Measurements from ENCODE around the gene FRMD1. TPM values are rescaled to one million over a fixed set of nuclear protein-coding genes. Genes with fewer than 3 reads are reported as not detected.
"Not testable (repeated sequence)": the region's sequence is repeated elsewhere in the genome, so short reads cannot be mapped to it uniquely, and the experiment has no call there.

FRMD1 gene
- total RNA-seq, 1 donor from 2014 or later: not detected

DNA sequence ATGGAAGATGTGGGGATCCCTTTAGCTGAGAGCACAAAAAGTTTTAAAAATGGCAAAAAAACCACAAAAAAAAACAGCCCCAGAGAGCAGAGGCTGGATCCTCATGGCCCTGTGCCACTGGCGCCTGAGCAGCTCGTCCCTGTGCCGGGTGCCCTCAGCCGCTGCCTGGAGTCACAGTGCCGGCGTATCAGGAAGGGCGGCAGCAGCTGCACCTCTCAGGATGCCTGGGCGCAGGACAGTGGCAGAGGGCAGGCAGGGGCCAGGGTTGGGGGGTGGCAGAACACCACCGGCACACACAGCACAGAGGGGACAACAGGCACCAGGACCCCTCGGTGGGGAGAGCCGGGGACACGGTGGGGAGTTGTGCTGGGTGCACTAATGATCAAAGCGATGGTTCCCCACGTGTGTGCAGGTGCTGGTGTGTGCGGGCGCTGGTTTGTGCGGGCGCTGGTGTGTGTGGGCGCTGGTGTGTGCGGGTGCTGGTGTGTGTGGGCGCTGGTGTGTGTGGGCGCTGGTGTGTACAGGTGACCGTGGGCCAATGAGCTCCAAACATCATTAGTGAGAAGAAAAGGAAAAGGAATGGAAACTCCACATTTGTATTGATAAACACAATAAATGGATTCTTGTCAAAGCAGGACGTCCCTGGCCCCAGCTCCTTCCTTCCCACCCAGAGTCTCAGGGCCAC, 1.5 kb upstream of the FRMD1 start:
- DNase-seq (ENCODE audit: low read depth in 2 of 2): no peak

- DNase-seq (ENCODE audit: low read depth in 2 of 2): no peak
Measured at GRCh38 chr6:168078175-168078942, 653 bp downstream of the FRMD1 start.

DNA sequence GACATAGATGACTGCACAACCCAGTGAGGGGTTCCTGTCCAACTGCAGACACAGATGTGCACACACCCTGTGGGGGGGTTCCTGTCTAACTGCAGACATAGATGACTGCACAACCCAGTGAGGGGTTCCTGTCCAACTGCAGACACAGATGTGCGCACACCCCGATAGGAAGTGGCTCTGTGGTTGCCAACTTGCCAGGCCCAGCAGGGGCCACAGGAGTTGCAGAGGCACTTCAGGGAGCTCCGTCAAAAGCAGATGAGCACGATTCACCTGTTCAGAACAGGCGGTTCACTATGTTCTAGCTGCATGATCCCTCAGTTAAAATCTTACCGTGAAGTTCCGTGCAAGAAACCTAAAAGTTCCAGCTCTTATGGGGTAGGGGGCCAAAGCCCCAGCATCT, 1.6 kb downstream of the FRMD1 start:
- not testable (repeated sequence) for DNase-seq (ENCODE audit: low read depth in 2 of 2)

- no peak for DNase-seq (ENCODE audit: low read depth in 2 of 2)
Measured at GRCh38 chr6:168075787-168076202, 3.2 kb downstream of the FRMD1 start.

DNA sequence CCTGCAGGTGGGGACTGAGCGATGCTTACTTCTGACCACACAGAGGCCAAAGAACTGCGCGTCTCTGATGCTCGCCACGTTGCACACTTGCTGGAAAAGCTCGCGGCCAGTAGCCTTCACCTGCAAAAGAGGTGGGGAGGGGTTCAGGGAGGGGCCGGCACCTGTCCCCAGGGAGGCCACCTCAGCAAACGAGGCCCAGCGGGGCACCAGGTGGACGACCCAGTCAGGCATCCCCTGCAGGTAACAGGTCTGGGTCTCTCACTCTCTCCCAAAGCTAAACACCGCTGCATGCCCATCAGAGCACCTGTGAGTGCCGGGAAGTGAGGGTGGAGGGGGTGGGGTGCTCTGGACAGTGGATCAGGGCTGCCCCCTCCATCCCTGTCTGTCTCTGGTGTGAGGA, 3.8 kb downstream of the FRMD1 start:
- no peak for DNase-seq (ENCODE audit: low read depth in 2 of 2)

DNA sequence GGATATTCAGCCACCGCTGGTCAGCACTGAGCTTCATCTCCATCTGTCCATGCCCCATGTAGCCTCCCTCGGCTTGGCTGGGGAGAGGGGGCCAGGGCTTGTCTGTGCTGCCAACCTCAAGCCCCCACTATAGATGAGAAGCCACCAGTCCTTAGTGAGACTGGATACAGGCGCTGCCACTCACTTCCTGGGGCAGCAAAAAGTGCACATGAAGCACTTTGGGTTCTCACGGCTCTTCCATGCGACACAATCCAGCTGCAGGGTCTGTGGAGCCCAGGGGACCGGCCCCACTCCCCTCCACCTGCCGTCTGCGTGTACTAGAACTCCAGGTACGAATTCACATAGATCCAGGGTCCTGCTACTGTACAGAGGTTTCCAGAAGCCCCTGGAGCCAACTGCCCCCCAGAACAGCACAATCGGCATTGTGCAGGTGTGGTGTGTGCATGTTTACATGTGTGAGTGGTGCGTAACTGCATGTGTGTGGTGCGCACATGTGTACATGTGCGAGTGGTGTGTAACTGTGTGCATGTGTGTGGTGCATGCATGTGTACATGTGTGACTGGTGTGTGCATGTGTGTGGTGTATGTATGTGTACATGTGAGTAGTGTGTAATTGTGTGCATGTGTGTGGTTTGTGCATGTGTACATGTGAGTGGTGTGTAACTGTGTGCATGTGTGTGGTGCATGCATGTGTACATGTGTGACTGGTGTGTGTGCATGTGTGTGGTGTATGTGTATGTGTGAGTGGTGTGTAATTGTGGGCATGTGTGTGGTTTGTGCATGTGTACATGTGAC, 4.9 kb downstream of the FRMD1 start:
- DNase-seq (ENCODE audit: low read depth in 2 of 2): no peak

GRCh38 chr6:168072730-168073129, 6.3 kb downstream of the FRMD1 start:
- no peak for DNase-seq (ENCODE audit: low read depth in 2 of 2)

- no peak for DNase-seq (ENCODE audit: low read depth in 2 of 2)
Measured at GRCh38 chr6:168072261-168072660, 6.8 kb downstream of the FRMD1 start.

- DNase-seq (ENCODE audit: low read depth in 2 of 2): no peak
Measured at GRCh38 chr6:168071620-168072019, 7.4 kb downstream of the FRMD1 start.

DNA sequence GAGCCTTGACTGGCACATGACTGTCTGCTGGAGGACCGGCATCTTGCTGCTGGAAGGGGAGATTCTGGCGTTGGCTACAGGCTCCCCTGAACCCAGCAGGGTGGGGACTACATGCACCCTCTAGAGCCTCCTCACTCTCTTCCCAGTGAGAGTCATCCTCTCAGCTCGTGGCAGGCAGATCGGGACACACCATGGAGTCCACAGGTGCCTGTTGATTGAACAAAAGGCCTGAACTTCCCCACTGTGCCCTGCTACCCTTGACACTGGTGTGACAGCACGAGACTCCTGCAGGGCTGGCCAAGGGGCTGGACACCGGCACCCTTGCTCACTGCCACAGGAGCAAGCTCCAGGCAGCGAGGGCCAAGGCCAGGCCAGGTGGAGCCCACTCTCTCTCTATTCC, 8.2 kb downstream of the FRMD1 start:
- no peak for DNase-seq (ENCODE audit: low read depth in 2 of 2)

- no peak for DNase-seq (ENCODE audit: low read depth in 2 of 2)
Measured at GRCh38 chr6:168067081-168067759, 11.8 kb downstream of the FRMD1 start.

DNA sequence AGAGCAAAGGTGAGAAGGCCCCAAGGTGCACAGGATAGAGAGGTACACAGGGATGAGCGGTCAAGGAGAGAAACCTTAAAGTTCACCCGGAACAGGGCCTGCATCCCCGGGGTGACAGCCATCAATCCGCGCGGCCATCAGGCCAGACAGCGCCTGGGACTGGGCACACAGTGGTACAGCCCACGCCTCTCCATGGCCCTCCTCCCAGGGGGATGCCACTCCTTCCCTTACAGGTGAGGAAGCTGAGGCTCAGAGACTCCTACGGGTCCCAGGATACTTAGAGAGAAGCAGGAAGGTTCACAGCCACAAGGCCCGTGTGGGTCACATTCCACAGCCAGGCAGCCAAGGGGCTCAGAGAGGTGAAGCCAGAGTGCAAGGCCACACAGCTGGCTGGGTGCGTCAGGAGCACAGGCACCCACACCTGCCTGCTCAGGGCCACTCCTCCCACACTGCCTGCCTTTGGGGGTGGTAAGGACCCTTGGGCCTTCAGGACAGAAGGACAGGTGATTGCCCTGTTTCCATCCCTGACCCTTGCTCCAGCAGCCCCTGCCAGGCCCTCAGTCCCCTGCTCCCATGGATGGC, 14.7 kb downstream of the FRMD1 start:
- DNase-seq (ENCODE audit: low read depth in 2 of 2): no peak

DNA sequence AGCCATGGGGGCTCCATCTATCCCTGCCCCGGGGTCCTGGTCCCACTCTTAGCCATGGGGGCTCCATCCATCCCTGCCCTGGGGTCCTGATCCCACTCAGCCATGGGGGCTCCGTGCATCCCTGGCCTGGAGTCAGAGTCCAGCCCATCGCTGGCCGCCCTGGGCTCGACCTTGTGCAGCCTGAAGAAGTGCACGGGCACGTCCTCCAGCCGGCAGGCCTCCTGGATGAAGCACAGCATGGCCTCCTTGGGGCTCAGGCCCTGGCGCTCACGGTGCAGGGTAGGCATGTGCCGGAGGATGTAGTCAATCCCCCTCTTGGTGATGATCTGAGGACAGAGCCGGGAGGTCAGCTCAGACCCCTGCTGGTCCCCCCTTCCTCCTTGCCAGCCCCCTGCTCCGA, 15.6 kb downstream of the FRMD1 start:
- DNase-seq (ENCODE audit: low read depth in 2 of 2): no peak

- DNase-seq (ENCODE audit: low read depth in 2 of 2): no peak
Measured at GRCh38 chr6:168062346-168063289, 16.4 kb downstream of the FRMD1 start.

GRCh38 chr6:168061269-168062210, 17.5 kb downstream of the FRMD1 start:
- DNase-seq (ENCODE audit: low read depth in 2 of 2): no peak

- DNase-seq (ENCODE audit: low read depth in 2 of 2): peak in 1 of 2 donors; percentile 2
Measured at GRCh38 chr6:168060521-168060931, 18.5 kb downstream of the FRMD1 start.

DNA sequence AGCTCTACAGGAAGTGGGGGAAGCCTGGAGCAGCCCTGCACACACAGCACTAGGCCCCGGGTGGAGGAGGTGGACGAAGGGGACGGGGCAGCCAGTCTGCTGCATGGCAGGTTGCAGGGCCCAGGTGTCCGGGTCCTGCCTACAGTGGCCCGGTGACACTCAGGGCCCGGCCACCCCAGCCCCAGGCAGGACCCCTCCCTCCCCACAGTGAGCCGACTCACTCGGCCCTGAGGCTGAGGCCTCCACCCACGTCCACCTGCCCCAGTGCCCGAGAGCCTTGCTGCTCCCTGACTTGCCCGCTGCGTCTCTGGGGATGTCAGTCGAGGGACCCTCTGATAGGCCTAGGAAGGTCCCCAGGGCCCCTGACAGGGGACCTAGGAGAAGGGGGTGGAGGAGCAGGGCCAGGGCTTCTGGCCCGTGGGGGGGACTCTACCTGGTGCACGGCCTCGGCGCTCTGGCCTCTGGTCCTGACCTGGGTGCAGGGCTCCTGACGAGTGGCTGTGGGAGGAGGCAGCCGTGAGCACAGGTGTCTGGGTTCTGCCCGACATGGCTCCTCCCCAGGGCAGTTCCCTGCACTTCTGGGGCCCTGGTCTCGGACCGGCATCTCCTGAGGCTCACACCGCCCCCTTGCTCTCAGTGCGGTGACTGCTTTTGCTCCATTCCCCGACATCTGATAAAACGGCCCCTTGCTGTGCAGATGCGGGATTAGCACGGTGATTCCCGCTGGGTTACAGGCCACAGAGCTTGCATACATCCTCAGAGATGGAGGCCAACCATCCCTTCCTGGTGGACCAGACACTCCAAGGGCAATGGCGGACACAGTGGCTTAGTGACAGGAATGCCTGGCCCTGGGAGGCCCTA, 20.1 kb downstream of the FRMD1 start:
- no peak for DNase-seq (ENCODE audit: low read depth in 2 of 2)

- DNase-seq (ENCODE audit: low read depth in 2 of 2): no peak
Measured at GRCh38 chr6:168057836-168058235, 21.2 kb downstream of the FRMD1 start.

Data from dermis microvascular lymphatic vessel endothelial cell (primary cell).